Dedifferentiated amniotic fluid mesenchymal stem cell (primary cell): Measurements from ENCODE around the gene EIF1.
A peak's percentile ranks its signal among the peaks of the same experiment; 100 is the strongest.
"Not testable (repeated sequence)": the region's sequence is repeated elsewhere in the genome, so short reads cannot be mapped to it uniquely, and the experiment has no call there.

Experiments
- DNase-seq: peaks from one replicate; pipeline ENCODE4 v3.0.0-alpha.2; 2016; ENCODE audit errors: extremely low spot score

EIF1 gene

GRCh38 chr17:41678907-41679739, 9.6 kb upstream of the EIF1 start:
- no peak for DNase-seq

- no peak for DNase-seq
These were observed 8.8 kb upstream of the EIF1 start for GRCh38 chr17:41679740-41680425.

- DNase-seq, result no peak
These were observed 8.2 kb upstream of the EIF1 start for GRCh38 chr17:41680426-41681040.

- no peak for DNase-seq
These were observed 6.9 kb upstream of the EIF1 start for GRCh38 chr17:41681776-41682175.

GRCh38 chr17:41682631-41683030, 6.1 kb upstream of the EIF1 start:
- no peak for DNase-seq

- DNase-seq, result no peak
These were observed 5.2 kb upstream of the EIF1 start for GRCh38 chr17:41683441-41684007.

GRCh38 chr17:41684035-41684434, 4.7 kb upstream of the EIF1 start:
- no peak for DNase-seq

- not testable (repeated sequence) for DNase-seq
These were observed 2.9 kb upstream of the EIF1 start for GRCh38 chr17:41685753-41686152.

GRCh38 chr17:41686281-41686680, 2.4 kb upstream of the EIF1 start:
- no peak for DNase-seq

GRCh38 chr17:41687828-41688640, 651 bp upstream of the EIF1 start:
- DNase-seq, result no peak

- DNase-seq, result peak; percentile 98
These were observed 1.0 kb downstream of the EIF1 start for GRCh38 chr17:41689497-41690299.

GRCh38 chr17:41690497-41690896, 1.8 kb downstream of the EIF1 start:
- no peak for DNase-seq

GRCh38 chr17:41691031-41691777, 2.5 kb downstream of the EIF1 start:
- DNase-seq, result no peak

GRCh38 chr17:41692722-41693521, 4.2 kb downstream of the EIF1 start:
- no peak for DNase-seq

- DNase-seq, result no peak
These were observed 6.5 kb downstream of the EIF1 start for GRCh38 chr17:41695134-41695661.

GRCh38 chr17:41695954-41696757, 7.5 kb downstream of the EIF1 start:
- peak; percentile 82 for DNase-seq

- no peak for DNase-seq
These were observed 8.7 kb downstream of the EIF1 start for GRCh38 chr17:41697122-41697962.
